Tibial nerve (tissue), 4 donors: ENCODE data around the gene ATOSB.

Experiments
- EP300 ChIP-seq, 2 donors: sonication (generic); formaldehyde crosslinking; IDR thresholded peaks; one replicate each; pipeline ENCODE4 v1.6.1; 2017; ENCODE audit warnings: antibody characterized with exemption in 2 of 2, mild to moderate bottlenecking in 1 of 2
- POLR2A ChIP-seq, 2 donors: fragments of 450-650 bp; IDR thresholded peaks; one replicate each; pipeline ENCODE4 v1.6.1; 2017; ENCODE audit warnings: antibody characterized with exemption in 2 of 2, mild to moderate bottlenecking in 2 of 2, moderate library complexity in 2 of 2
- TF ChIP-seq, protein P1 (sequence below), 5 experiments: fragments of 200-600 bp in 3 of 5; fragments of 450-650 bp in 2 of 5; sonication (generic) in 3 of 5; IDR thresholded peaks; one replicate each; pipeline ENCODE4 v1.5.1; 2016 to 2019; ENCODE audit warnings: antibody characterized with exemption in 5 of 5, mild to moderate bottlenecking in 3 of 5, moderate library complexity in 2 of 5

GRCh38 chr9:35078066-35078465 is 37.6 kb downstream of the ATOSB start:
- TF ChIP-seq, protein P1, sequence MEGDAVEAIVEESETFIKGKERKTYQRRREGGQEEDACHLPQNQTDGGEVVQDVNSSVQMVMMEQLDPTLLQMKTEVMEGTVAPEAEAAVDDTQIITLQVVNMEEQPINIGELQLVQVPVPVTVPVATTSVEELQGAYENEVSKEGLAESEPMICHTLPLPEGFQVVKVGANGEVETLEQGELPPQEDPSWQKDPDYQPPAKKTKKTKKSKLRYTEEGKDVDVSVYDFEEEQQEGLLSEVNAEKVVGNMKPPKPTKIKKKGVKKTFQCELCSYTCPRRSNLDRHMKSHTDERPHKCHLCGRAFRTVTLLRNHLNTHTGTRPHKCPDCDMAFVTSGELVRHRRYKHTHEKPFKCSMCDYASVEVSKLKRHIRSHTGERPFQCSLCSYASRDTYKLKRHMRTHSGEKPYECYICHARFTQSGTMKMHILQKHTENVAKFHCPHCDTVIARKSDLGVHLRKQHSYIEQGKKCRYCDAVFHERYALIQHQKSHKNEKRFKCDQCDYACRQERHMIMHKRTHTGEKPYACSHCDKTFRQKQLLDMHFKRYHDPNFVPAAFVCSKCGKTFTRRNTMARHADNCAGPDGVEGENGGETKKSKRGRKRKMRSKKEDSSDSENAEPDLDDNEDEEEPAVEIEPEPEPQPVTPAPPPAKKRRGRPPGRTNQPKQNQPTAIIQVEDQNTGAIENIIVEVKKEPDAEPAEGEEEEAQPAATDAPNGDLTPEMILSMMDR (IDR thresholded peaks at IDR 0.05): no peak
- no peak for TF ChIP-seq POLR2A (IDR thresholded peaks at IDR 0.05)
- no peak for TF ChIP-seq EP300 (IDR thresholded peaks at IDR 0.05)
